ENCODE measurements around the gene SWSAP1.
"Not testable (repeated sequence)": the region's sequence is repeated elsewhere in the genome, so short reads cannot be mapped to it uniquely, and the experiment has no call there.

Gene SWSAP1

DNA sequence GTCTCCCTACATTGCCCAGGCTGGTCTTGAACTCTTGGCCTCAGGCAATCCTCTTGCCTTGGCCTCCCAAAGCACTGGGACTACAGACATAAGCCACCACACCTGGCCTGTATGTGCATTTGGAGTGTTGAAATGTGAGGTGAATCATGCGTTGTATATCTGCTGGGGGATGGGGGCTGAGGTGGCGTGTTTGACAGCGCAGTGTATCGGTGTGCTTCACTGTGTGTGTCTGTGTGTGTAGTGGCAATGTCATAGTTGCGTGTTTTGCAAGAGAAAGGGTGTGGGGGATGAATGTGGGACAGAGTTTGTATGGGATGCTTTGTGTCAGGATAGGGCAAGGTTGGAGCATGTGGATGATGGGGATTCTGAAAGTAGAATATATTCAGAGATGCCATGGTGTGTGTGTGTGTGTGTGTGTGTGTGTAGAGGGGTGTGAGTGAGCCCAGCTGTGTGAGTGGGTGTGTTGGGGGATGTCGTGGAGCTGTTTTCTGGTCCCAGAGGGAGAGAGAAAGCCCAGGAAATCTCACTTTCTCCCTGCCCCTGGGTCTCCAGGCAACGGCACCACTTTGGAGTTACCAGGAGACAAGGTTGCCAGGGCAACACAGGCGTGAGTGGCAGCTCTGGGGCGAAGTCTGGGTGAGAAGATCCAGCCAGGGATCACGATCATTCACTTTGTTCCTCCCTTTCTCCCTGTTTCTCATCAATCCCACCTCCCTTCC, 1.1 kb upstream of the SWSAP1 start:
- H3K9ac ChIP-seq (ENCODE audit: low read depth, low read length) = no peak overlapping the region
- H3K27ac ChIP-seq (ENCODE audit: low read length) = no peak overlapping the region
- peak overlapping the region; percentile 79; the same call in 1 of the 2 replicates for H3K4me3 ChIP-seq (ENCODE audit: low read length)

DNA sequence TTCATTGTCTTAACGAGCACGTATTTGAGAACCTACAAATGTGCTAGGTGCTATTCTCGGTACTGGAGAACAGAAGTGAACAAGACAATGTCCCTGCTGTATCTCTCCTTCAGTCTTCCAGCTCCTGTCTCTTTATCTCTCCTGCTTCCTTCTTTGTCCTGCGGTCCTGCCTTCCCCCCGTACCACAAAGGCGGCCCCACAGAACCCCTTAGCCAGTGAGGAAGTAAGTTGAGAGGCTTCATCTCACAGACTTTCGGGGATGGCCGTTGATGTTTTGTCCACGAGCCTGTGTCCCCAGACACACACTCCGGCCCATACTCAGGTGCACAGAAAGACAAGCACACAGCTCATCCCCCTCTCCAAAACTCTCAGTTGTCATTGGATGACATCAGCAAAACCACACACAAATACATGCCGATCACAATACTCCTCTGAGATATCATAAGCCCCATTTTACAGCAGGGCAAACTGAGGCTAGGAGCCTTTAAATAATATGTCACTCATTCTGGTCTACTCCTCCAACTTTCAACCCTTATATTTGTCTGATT, 507 bp upstream of the SWSAP1 start:
- Histone ChIP-seq H3K9ac (ENCODE audit: low read depth, low read length) (no peak overlapping the region; the same call in 1 of the 2 replicates), H3K4me1 (ENCODE audit: insufficient read depth, low read length) (peaks cover 4% of the 10 kb centered on the region; the same call in 1 of the 2 replicates), H3K4me3 (ENCODE audit: low read length) (peak overlapping the region; percentile 79)

More for the DNA sequence above, 1.1 kb upstream of the SWSAP1 start:
- no peaks in the 10 kb centered on the region for H3K27me3 ChIP-seq (ENCODE audit: insufficient read depth, low read length)
- H3K4me1 ChIP-seq (ENCODE audit: insufficient read depth, low read length) = peaks cover 4% of the 10 kb centered on the region; the same call in 1 of the 2 replicates
- H3K9me3 ChIP-seq (ENCODE audit: insufficient read depth, low read depth, low read length) = no peaks in the 10 kb centered on the region
- no peaks in the 10 kb centered on the region for H3K36me3 ChIP-seq (ENCODE audit: insufficient read depth, low read depth, low read length)

DNA sequence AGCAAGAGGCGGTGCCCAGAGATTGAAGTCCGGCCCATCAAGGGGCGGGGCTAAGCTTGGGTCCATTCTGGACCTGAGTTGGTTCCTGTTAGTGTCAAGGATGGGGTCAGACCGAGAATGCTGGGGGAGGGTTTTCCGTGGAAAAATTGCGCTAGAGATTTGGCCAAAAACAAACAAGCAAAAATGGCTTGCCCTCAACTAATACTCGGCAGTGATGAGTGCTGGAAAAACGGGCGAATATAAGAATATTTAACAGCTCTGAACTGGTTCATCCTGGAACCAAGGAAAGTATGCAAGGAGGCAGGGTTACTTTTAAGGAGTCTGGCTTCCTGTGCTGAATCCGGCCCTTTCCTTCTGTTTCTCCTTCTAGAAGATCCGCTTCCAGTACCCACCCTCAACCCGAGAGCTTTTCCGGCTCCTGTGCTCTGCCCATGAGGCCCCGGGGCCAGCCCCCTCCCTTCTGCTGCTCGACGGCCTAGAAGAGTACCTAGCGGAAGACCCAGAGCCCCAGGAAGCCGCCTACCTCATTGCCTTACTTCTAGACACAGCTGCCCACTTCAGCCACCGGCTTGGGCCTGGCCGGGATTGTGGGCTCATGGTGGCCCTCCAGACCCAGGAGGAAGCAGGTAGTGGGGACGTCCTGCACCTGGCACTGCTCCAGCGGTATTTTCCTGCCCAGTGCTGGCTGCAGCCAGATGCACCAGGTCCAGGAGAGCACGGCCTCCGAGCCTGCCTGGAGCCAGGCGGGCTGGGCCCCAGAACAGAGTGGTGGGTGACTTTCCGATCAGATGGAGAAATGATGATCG, 880 bp downstream of the SWSAP1 start:
- peaks cover 7% of the 10 kb centered on the region; the same call in 1 of the 2 replicates for H3K4me1 ChIP-seq (ENCODE audit: insufficient read depth, low read length)
- no peaks in the 10 kb centered on the region for H3K36me3 ChIP-seq (ENCODE audit: insufficient read depth, low read depth, low read length)
- peak overlapping the region; percentile 79 for H3K4me3 ChIP-seq (ENCODE audit: low read length)
- H3K27ac ChIP-seq (ENCODE audit: low read length) = peak overlapping the region; percentile 77
- no peaks in the 10 kb centered on the region for H3K9me3 ChIP-seq (ENCODE audit: insufficient read depth, low read depth, low read length)
- no peaks in the 10 kb centered on the region for H3K27me3 ChIP-seq (ENCODE audit: insufficient read depth, low read length)
- peak overlapping the region; percentile 68; the same call in 1 of the 2 replicates for H3K9ac ChIP-seq (ENCODE audit: low read depth, low read length)

More for the DNA sequence above, 507 bp upstream of the SWSAP1 start:
- no peaks in the 10 kb centered on the region for H3K36me3 ChIP-seq (ENCODE audit: insufficient read depth, low read depth, low read length)
- no peak overlapping the region for H3K27ac ChIP-seq (ENCODE audit: low read length)
- no peaks in the 10 kb centered on the region for H3K9me3 ChIP-seq (ENCODE audit: insufficient read depth, low read depth, low read length)
- no peaks in the 10 kb centered on the region for H3K27me3 ChIP-seq (ENCODE audit: insufficient read depth, low read length)

DNA sequence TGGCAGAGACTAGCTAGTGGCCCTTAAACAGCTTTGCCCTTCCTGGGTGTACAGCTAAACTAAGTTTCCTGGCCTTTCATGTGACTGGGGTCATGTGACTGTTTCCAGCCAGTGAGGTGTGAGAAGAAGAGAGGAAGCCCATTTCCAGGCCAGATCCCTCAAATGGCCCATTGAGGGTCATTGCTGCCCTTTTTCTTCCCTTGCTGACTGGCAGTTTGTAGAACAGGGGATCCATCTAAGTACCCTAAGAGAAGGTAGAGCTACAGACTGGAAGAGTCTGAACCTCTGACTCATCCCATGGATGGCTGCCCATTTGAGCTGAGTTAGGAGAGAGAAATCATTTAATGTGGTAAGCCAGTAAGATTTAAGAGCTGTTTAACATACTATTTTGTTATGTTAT, 2.8 kb downstream of the SWSAP1 start:
- H3K9ac ChIP-seq (ENCODE audit: low read depth, low read length) = no peak overlapping the region
- H3K9me3 ChIP-seq (ENCODE audit: insufficient read depth, low read depth, low read length) = no peaks in the 10 kb centered on the region
- H3K4me3 ChIP-seq (ENCODE audit: low read length) = no peak overlapping the region
- H3K27me3 ChIP-seq (ENCODE audit: insufficient read depth, low read length) = no peaks in the 10 kb centered on the region; the same call in 1 of the 2 replicates
- H3K36me3 ChIP-seq (ENCODE audit: insufficient read depth, low read depth, low read length) = no peaks in the 10 kb centered on the region
- H3K4me1 ChIP-seq (ENCODE audit: insufficient read depth, low read length) = peaks cover 7% of the 10 kb centered on the region; the same call in 1 of the 2 replicates
- H3K27ac ChIP-seq (ENCODE audit: low read length) = no peak overlapping the region

DNA sequence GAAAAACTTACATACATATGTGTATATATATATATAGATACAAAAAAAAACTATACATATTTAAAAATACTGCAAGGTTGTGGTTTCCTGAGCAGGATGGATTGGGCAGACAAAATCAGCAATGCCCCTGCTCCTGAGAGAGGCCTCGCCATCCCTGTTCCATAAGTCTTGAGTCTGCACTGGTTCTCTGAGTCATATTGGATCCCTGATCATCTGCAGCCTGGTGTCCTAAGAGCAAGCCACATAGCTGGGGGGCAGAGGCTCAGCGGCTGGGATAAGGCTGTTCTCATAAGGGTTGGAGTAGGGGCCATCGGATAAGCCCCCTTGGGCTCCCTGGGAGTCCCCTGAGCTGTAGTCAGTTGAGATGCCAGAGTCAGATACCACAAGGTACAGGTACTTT, 3.3 kb downstream of the SWSAP1 start:
- H3K36me3 ChIP-seq (ENCODE audit: insufficient read depth, low read depth, low read length) = no peaks in the 10 kb centered on the region
- no peak overlapping the region for H3K4me3 ChIP-seq (ENCODE audit: low read length)
- H3K9ac ChIP-seq (ENCODE audit: low read depth, low read length) = no peak overlapping the region
- peaks cover 7% of the 10 kb centered on the region; the same call in 1 of the 2 replicates for H3K4me1 ChIP-seq (ENCODE audit: insufficient read depth, low read length)
- H3K9me3 ChIP-seq (ENCODE audit: insufficient read depth, low read depth, low read length) = no peaks in the 10 kb centered on the region
- H3K27ac ChIP-seq (ENCODE audit: low read length) = no peak overlapping the region
- H3K27me3 ChIP-seq (ENCODE audit: insufficient read depth, low read length) = peaks cover 4% of the 10 kb centered on the region; the same call in 1 of the 2 replicates

DNA sequence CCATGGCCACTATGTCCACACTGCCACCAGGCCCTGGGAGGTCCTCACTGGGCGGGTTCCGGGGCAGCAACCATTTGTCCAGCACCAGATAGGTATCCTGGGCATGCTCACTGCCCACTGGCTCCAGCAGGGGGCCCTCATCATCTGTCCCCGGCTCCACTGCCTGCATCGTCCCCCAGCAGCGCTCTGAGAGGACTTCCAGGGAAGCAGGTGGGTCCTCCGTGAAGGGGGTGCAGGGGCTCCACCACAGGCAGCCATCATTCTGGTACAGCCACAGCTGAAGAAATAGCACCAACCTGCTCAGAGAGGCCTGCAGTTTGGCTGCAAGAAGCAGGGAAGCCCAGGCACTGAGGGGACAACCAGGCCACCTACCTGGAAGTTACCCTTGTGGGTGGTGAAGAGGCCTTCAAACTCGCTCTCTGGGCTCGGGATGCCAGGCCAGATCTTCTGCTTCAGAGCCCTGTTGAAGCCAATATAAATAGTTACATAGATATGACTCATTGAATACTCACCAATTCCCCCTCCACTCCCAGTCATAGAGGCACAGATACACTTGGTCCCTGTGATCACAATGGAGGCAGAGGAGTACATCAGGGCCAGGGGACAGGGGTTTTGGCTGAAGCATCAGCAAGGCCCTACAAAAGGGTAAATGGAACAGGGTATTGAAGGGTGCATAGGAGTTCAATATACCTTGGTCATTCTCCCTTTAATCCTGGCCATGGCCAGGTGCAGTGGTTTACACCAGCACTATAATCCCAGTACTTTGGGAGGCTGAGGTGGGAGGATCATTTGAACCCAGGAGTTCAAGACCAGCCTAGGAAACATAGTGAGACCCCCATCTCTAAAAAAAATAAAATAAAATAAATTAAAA, 4.1 kb downstream of the SWSAP1 start:
- H3K27me3 ChIP-seq (ENCODE audit: insufficient read depth, low read length) = peaks cover 12% of the 10 kb centered on the region; the same call in 1 of the 2 replicates
- no peaks in the 10 kb centered on the region for H3K36me3 ChIP-seq (ENCODE audit: insufficient read depth, low read depth, low read length)
- no peak overlapping the region for H3K4me3 ChIP-seq (ENCODE audit: low read length)
- no peak overlapping the region for H3K9ac ChIP-seq (ENCODE audit: low read depth, low read length)
- no peak overlapping the region for H3K27ac ChIP-seq (ENCODE audit: low read length)
- H3K4me1 ChIP-seq (ENCODE audit: insufficient read depth, low read length) = peaks cover 7% of the 10 kb centered on the region; the same call in 1 of the 2 replicates
- H3K9me3 ChIP-seq (ENCODE audit: insufficient read depth, low read depth, low read length) = no peaks in the 10 kb centered on the region

DNA sequence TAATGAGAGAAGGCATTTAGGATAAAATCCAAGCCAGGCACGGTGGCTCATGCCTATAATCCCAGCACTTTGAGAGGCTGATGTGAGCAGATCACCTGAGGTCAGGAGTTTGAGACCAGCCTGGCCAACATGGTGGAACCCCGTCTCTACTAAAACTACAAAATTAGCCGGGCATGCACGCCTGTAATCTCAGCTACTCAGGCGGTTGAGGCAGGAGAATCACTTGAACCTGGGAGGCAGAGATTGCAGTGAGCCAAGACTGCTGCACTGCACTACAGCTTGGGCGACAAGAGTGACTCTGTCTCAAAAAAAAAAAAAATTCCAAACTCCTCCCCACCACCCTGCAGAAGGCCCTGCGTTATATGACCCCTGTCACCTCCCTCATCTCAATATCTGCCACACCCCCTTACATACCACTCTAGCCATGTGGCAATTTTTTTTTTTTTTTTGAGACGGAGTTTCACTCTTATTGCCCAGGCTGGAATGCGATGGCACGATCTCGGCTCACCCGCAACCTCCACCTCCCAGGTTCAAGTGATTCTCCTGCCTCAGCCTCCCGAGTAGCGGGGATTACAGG, 4.9 kb downstream of the SWSAP1 start:
- peaks cover 14% of the 10 kb centered on the region; the same call in 1 of the 2 replicates for H3K27me3 ChIP-seq (ENCODE audit: insufficient read depth, low read length)
- not testable (repeated sequence) for H3K4me3 ChIP-seq (ENCODE audit: low read length); H3K9ac ChIP-seq (ENCODE audit: low read depth, low read length); H3K4me1 ChIP-seq (ENCODE audit: insufficient read depth, low read length); H3K36me3 ChIP-seq (ENCODE audit: insufficient read depth, low read depth, low read length); H3K9me3 ChIP-seq (ENCODE audit: insufficient read depth, low read depth, low read length); H3K27ac ChIP-seq (ENCODE audit: low read length)

DNA sequence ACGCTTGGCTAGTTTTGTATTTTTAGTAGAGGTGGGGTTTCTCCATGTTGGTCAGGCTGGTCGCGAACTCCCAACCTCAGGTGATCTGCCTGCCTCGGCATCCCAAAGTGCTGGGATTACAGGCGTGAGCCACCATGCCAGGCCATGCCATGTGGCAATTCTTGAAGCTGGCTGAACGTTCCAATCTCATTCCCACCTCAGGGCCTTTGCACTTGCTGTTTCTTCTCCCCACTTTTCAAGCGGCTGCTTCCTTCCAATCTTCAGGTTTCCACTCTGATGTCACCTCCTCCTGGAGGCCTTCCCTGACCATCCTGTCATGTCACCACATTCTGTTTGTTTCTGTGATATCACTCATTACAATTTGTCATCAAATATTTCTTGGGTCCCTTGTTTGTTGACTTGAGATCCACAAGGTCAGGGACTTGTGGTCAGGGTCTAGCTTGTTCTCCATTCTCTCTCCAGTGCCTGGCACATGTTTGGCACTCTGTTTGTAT, 5.4 kb downstream of the SWSAP1 start:
- no peaks in the 10 kb centered on the region for H3K36me3 ChIP-seq (ENCODE audit: insufficient read depth, low read depth, low read length)
- peaks cover 7% of the 10 kb centered on the region; the same call in 1 of the 2 replicates for H3K4me1 ChIP-seq (ENCODE audit: insufficient read depth, low read length)
- peaks cover 14% of the 10 kb centered on the region; the same call in 1 of the 2 replicates for H3K27me3 ChIP-seq (ENCODE audit: insufficient read depth, low read length)
- peak overlapping the region; percentile 72 for H3K4me3 ChIP-seq (ENCODE audit: low read length)
- no peaks in the 10 kb centered on the region for H3K9me3 ChIP-seq (ENCODE audit: insufficient read depth, low read depth, low read length)
- H3K27ac ChIP-seq (ENCODE audit: low read length) = no peak overlapping the region
- H3K9ac ChIP-seq (ENCODE audit: low read depth, low read length) = peak overlapping the region; percentile 74; the same call in 1 of the 2 replicates

DNA sequence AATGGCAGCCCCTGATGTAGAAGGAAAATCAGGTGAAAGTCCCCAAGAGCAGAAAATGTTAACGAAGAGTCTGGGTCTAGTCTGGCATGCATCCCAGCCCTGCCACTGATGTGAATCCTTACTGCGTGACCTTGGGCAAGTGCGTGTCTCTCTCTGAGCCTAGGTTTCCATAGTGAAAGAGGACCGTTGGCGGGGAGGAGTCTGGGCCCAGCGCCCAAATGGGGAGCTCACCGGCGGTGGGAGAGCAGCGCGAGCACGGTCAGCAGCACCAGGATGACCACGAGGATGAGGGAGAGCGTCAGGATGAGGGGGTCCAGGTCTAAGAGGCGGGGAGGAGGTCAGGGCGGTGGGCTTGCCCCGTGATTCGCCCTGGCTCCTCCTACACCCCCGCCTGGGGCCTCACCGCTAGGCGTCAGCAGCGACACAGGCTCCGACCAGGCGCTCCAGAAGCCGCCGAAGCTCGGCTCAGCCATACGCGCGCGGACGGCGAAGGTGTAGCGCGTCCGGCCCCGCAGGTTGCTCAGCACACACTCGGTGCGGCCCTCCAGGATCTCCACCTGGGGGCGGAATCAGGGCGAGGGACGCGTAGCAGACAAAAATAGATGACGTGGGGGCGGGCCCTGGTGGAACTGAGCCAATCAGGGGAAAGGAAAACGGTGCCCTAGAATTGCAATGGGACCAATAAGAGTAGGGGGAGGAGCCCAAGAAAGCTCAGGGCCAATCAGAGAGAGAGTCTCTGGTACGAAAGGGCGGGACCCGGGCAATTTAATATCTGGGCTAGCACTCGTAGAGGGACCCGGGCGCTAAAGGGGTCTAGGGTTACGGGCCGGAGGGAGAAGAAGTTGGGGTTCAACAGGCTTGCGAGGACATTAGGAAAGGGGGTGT, 6.4 kb downstream of the SWSAP1 start:
- H3K9me3 ChIP-seq (ENCODE audit: insufficient read depth, low read depth, low read length) = no peaks in the 10 kb centered on the region
- H3K27ac ChIP-seq (ENCODE audit: low read length) = no peak overlapping the region
- H3K4me3 ChIP-seq (ENCODE audit: low read length) = peak overlapping the region; percentile 72
- H3K4me1 ChIP-seq (ENCODE audit: insufficient read depth, low read length) = peaks cover 3% of the 10 kb centered on the region; the same call in 1 of the 2 replicates
- H3K36me3 ChIP-seq (ENCODE audit: insufficient read depth, low read depth, low read length) = no peaks in the 10 kb centered on the region
- H3K27me3 ChIP-seq (ENCODE audit: insufficient read depth, low read length) = peaks cover 14% of the 10 kb centered on the region; the same call in 1 of the 2 replicates
- H3K9ac ChIP-seq (ENCODE audit: low read depth, low read length) = peak overlapping the region; percentile 74; the same call in 1 of the 2 replicates
